ENCODE results near the gene MAN1B1.

Gene MAN1B1

DNA sequence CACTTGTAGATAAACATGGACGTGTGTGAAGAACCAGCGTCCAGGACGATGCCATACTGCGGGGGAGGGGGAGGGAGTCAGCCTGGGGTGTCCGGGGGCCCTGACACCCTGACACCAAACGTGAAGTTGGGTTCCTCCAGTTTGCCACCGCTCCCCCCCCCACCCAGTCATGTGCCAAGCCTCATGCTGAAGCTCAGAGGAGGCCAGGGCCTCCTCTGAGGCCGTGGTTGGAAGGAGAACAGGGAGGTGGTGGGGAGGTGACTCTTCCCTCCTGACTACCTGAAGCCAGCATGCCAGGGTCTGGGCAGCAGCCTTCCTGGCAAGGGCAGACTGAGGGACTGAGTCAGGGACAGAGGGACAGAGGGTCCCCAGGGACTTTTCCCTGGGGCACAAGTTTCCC, 34.5 kb upstream of the MAN1B1 start:
- TF ChIP-seq POLR2AphosphoS5 (IDR thresholded peaks at IDR 0.05; ENCODE audit: low read depth, low read length) = no peak
- TF ChIP-seq POLR2A (IDR thresholded peaks at IDR 0.05; ENCODE audit: low read depth, low read length) = no peak
- TF ChIP-seq TAF1 (IDR thresholded peaks at IDR 0.05; ENCODE audit: low read depth, low read length) = no peak
- no peak for TF ChIP-seq POU2F2 (IDR thresholded peaks at IDR 0.05; ENCODE audit: low read depth, low read length)
- no peak for TF ChIP-seq SPI1 (IDR thresholded peaks at IDR 0.05; ENCODE audit: low read depth, low read length)
- no peak for TF ChIP-seq PAX5 (IDR thresholded peaks at IDR 0.05; ENCODE audit: insufficient read depth, low read length, severe bottlenecking)
- no peak for DNase-seq (ENCODE audit: insufficient read length, low spot score)
- no peak for FAIRE-seq

DNA sequence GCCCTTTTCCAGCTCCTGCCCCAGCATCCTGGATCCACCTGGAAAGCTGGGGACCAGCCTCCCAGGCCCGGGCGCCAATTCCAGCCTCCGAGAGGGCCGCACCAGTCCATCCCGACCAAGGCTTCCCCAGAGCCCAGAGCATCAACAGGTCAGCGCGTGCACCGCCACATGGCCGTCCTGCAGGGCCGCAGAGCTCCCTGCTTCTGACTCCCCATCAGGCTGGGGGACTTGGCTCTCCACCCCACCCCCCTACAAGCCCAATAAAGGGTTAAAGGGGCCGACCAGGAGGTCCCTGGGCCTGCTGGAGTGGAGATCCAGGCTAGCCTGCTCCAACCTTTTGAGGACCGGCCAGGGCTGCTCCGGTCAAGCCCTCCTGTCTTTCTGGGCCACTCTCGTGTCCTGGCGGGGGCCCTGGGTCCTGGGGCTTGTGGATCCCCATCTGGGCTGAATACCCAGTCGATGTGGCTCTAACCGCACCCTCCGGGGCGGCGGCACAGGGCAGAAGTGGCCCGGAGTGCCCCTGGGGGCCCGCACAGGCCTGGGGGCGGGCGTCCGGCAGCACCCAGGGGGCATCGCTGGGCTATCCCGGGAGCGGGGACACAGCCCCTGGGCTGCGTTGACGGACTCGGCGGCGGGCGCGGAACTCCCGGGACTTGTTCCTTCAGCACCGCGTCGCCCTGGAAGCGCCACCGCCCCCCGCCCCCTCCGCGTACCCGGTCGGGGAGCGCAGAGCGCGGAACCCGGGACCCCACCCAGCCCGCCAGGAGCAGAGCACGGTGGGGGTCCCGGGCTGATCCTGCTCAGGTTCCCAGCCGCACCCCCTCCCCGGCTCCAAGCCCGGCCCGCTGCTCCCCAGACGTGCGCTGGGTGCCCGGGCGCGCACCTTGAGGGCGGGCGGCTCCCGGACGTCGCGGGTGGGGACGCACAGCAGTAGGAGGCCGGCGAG, 33.5 kb upstream of the MAN1B1 start:
- TF ChIP-seq SPI1 (IDR thresholded peaks at IDR 0.05; ENCODE audit: low read depth, low read length) (no peak), TAF1 (IDR thresholded peaks at IDR 0.05; ENCODE audit: low read depth, low read length) (no peak), POLR2AphosphoS5 (IDR thresholded peaks at IDR 0.05; ENCODE audit: low read depth, low read length) (no peak), PAX5 (IDR thresholded peaks at IDR 0.05; ENCODE audit: insufficient read depth, low read length, severe bottlenecking) (no peak), POU2F2 (IDR thresholded peaks at IDR 0.05; ENCODE audit: low read depth, low read length) (no peak), POLR2A (IDR thresholded peaks at IDR 0.05; ENCODE audit: low read depth, low read length) (no peak)
- DNase-seq (ENCODE audit: insufficient read length, low spot score) = no peak

DNA sequence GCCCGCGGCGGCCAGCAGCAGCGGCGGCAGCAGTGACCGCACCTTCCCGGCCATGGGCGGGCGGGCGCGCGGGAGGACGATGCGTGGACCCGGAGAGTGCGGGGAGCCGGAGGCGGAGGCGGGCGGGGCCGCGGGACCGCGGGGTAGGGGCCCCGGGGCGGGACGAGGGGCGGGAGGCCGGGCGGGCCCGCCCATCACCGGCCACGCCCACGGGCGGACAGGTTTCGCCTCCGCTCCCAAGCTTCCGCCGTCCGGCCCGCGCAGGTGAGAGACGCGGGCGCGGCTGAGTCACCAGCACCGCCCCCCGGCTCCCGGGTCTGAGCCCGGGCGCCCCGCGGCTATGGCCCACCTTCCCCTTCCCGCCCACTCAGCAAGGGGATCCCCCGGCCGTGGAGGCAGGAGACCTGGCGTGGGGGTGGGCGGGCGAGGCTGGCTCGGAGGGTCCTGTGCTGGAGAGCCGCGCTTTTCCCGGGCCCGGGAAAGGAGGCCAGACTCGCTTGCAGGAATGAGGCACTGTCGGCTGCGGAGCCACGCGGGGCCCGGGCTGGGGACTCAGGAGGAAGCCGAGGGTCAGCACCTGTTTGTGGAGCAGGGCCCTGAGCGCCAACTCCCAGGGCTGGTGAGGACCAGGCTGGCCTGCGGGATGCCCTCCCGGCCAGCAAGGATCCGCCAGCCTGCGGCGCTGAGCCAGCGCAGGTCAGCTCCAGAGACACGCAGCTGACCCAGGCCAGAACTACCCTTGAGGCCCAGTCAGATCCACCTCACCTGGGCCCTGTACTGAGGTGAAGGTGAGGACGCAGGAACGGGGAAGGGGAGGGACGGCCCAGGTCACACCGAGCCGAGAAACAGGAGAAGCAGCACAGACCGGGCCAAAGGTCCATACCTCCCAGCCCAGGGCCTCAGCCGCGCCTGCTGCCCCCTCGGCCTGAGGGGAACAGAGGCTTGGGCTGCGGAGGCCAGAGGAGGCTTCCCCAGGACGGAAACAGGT, 32.5 kb upstream of the MAN1B1 start, which contains the start of gene ENTPD2:
Gene ENTPD2 (minus strand): TSS at position 118 of the 988 bp plus-strand sequence. CDS start 64 bp downstream, at position 54.
- TF ChIP-seq POLR2AphosphoS5 (IDR thresholded peaks at IDR 0.05; ENCODE audit: low read depth, low read length) (no peak), POU2F2 (IDR thresholded peaks at IDR 0.05; ENCODE audit: low read depth, low read length) (no peak), TAF1 (IDR thresholded peaks at IDR 0.05; ENCODE audit: low read depth, low read length) (no peak), SPI1 (IDR thresholded peaks at IDR 0.05; ENCODE audit: low read depth, low read length) (no peak), PAX5 (IDR thresholded peaks at IDR 0.05; ENCODE audit: insufficient read depth, low read length, severe bottlenecking) (no peak), POLR2A (IDR thresholded peaks at IDR 0.05; ENCODE audit: low read depth, low read length) (no peak)
- FAIRE-seq = no peak
- no peak for DNase-seq (ENCODE audit: insufficient read length, low spot score)

More for the DNA sequence above, 33.5 kb upstream of the MAN1B1 start:
- FAIRE-seq = no peak

DNA sequence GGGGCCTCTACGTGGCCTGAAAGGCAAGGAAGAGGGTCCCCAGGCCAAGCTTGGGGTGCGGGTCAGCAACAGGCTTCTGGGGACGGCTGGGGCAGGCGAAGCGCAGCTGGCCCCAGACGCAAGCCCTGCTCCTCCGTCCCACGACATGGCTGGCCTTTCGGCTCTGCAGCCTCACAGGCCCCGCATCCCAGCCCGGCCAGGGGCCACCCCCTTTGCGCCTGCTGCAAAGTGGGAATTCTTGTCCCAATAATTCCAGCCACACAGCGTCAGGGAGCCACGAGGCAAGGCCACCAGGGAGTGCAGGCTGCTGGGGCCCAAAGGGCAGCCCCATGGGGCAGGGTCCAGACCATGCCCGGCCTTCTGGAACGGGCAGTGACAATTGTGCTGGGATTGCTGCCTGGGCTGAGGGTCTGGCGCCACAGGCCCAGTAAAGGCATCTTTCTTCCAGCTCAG, 31.8 kb upstream of the MAN1B1 start:
- DNase-seq (ENCODE audit: insufficient read length, low spot score) = no peak
- TF ChIP-seq TAF1 (IDR thresholded peaks at IDR 0.05; ENCODE audit: low read depth, low read length) = no peak
- no peak for TF ChIP-seq SPI1 (IDR thresholded peaks at IDR 0.05; ENCODE audit: low read depth, low read length)
- TF ChIP-seq POU2F2 (IDR thresholded peaks at IDR 0.05; ENCODE audit: low read depth, low read length) = no peak
- no peak for TF ChIP-seq POLR2AphosphoS5 (IDR thresholded peaks at IDR 0.05; ENCODE audit: low read depth, low read length)
- TF ChIP-seq POLR2A (IDR thresholded peaks at IDR 0.05; ENCODE audit: low read depth, low read length) = no peak
- no peak for FAIRE-seq

DNA sequence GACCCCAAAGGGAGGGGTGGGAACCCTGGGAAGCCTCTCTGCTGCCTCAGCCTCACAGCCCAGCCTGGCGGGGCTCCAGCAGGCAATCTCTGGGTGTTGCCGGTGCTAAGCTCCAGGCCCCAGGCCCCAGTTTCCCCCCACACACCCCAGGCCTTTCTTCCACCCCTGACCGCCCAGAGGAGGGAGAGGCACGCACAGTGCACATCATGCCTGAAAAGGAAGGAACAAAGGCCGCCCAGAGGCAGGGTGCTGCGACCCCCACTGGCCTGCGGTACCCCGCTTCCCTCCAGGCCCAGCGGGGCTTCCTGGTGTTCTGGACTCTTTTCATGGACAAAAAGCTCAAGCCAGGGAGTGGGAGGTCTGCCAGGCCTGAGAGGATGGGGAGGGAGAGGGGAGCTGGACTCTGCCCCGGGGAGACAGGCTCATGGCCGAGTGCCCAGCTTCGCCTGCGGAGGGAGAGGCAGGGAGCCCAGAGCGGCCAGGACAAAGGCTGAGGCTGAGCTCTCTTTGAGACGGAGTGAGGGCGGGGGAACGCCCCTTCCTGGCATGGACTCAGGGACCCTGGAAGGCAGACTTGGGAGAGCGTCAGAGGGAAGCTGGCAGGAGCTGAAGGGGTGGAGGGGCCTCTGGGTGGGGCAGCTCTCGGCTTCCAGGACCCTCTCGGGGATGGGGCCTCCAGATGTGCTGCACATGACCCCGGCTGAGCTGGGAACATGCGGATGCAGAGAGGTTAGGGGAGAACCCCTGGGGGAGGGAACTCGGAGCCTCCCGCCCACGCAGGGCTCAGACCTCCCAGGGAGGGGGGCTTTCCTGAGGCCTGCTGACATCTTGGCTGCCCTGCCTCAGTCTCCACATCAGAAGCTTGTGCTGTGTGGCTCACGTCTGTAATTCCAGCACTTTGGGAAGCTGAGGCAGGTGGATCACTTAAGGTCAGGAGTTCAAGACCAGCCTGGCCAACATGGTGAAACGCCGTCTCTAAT, 31.1 kb upstream of the MAN1B1 start:
- TF ChIP-seq POLR2A (IDR thresholded peaks at IDR 0.05; ENCODE audit: low read depth, low read length) (no peak), PAX5 (IDR thresholded peaks at IDR 0.05; ENCODE audit: insufficient read depth, low read length, severe bottlenecking) (no peak), SPI1 (IDR thresholded peaks at IDR 0.05; ENCODE audit: low read depth, low read length) (no peak), POU2F2 (IDR thresholded peaks at IDR 0.05; ENCODE audit: low read depth, low read length) (no peak), TAF1 (IDR thresholded peaks at IDR 0.05; ENCODE audit: low read depth, low read length) (no peak), POLR2AphosphoS5 (IDR thresholded peaks at IDR 0.05; ENCODE audit: low read depth, low read length) (no peak)
- DNase-seq (ENCODE audit: insufficient read length, low spot score) (no peak), FAIRE-seq (no peak)

DNA sequence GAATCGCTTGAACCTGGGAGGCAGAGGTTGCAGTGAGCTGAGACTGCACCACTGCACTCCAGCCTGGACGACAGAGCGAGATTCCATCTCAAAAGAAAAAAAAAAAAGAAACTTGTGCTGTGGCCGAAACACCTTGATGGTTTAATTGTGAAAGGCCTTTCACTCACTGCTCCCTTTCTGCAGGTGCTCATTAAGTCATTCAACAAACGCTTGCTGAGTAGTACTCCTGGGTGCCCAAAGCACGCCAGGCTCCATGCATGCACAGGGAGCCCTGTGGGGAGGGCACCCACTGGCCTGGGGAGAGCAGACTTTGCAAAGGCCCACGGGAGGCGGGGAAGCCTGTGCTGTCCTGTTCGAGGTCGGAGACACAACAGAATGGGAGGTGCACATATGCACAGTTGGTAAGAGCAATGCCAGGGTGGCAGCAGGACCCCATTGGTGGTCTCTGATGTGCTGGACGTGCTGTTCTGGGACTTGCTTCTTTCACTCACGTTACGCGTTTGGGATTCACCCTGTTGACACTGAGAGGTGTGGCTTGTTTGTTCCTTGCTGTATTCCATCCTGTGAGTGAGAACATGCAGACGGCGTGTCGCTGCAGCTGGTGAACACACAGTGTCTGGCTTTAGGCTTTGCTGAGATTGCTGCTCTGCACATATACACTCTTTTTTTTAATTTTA, 29.9 kb upstream of the MAN1B1 start:
- no peak for FAIRE-seq
- TF ChIP-seq POU2F2 (IDR thresholded peaks at IDR 0.05; ENCODE audit: low read depth, low read length) = no peak
- TF ChIP-seq PAX5 (IDR thresholded peaks at IDR 0.05; ENCODE audit: insufficient read depth, low read length, severe bottlenecking) = no peak
- no peak for TF ChIP-seq TAF1 (IDR thresholded peaks at IDR 0.05; ENCODE audit: low read depth, low read length)

DNA sequence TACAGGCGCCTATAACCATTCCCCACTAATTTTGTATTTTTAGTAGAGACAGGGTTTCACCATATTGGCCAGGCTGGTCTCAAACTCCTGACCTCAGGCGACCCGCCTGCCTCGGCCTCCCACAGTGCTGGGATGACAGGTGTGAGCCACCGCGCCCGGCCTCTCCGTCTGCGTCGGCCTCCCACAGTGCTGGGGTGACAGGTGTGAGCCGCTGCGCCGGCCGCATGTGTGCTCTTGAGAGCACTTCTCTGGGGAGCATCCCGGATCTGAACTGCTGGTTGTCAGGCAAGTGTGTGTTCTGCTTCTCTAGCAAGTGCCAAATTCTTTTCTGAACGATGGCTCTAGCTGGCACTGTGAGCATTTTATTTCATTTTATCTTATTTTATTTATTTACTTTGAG, 29.2 kb upstream of the MAN1B1 start:
- TF ChIP-seq TAF1 (IDR thresholded peaks at IDR 0.05; ENCODE audit: low read depth, low read length) (no peak), SPI1 (IDR thresholded peaks at IDR 0.05; ENCODE audit: low read depth, low read length) (no peak), POLR2A (IDR thresholded peaks at IDR 0.05; ENCODE audit: low read depth, low read length) (no peak), POU2F2 (IDR thresholded peaks at IDR 0.05; ENCODE audit: low read depth, low read length) (no peak), PAX5 (IDR thresholded peaks at IDR 0.05; ENCODE audit: insufficient read depth, low read length, severe bottlenecking) (no peak), POLR2AphosphoS5 (IDR thresholded peaks at IDR 0.05; ENCODE audit: low read depth, low read length) (no peak)
- FAIRE-seq (no peak), DNase-seq (ENCODE audit: insufficient read length, low spot score) (no peak)

More for the DNA sequence above, 29.9 kb upstream of the MAN1B1 start:
- no peak for DNase-seq (ENCODE audit: insufficient read length, low spot score)

Data from GM12891 (cell line).